ENCODE results near the gene NEU3. TPM values are rescaled to one million over a fixed set of nuclear protein-coding genes. Genes with fewer than 3 reads are reported as not detected.

Gene NEU3
- total RNA-seq, 4 donors from 2014 or later = 10.9 to 50.0 (median 13.3) TPM

GRCh38 chr11:74966651-74967050 is 22.1 kb upstream of the NEU3 start:
- Histone ChIP-seq H3K4me3 (no peak overlapping the region), H3K36me3 (no peaks in the 10 kb centered on the region), H3K27me3 (no peaks in the 10 kb centered on the region), H3K27ac (no peak overlapping the region), H3K4me1 (no peaks in the 10 kb centered on the region), H3K9me3 (no peaks in the 10 kb centered on the region)
- intact Hi-C loops (cut with DNase I; ENCODE audit: low total_unique reads) = no loop called here
- TF ChIP-seq POLR2A (IDR thresholded peaks at IDR 0.05) = no peak
- TF ChIP-seq CTCF (IDR thresholded peaks at IDR 0.05) = no peak
- no peak for DNase-seq

GRCh38 chr11:74970852-74971395 is 17.8 kb upstream of the NEU3 start:
- intact Hi-C loops (cut with DNase I; ENCODE audit: low total_unique reads) = no loop called here
- DNase-seq = no peak
- no peaks in the 10 kb centered on the region for H3K9me3 ChIP-seq
- TF ChIP-seq POLR2A (IDR thresholded peaks at IDR 0.05) = no peak
- no peak for TF ChIP-seq CTCF (IDR thresholded peaks at IDR 0.05)
- no peak overlapping the region for H3K4me3 ChIP-seq
- no peak overlapping the region for H3K27ac ChIP-seq
- no peaks in the 10 kb centered on the region for H3K4me1 ChIP-seq
- no peaks in the 10 kb centered on the region for H3K36me3 ChIP-seq
- H3K27me3 ChIP-seq = no peaks in the 10 kb centered on the region

GRCh38 chr11:74971424-74971823 is 17.3 kb upstream of the NEU3 start:
- intact Hi-C loops (cut with DNase I; ENCODE audit: low total_unique reads) = no loop called here
- Histone ChIP-seq H3K27me3 (no peaks in the 10 kb centered on the region), H3K36me3 (no peaks in the 10 kb centered on the region), H3K9me3 (no peaks in the 10 kb centered on the region), H3K4me3 (no peak overlapping the region), H3K27ac (no peak overlapping the region), H3K4me1 (no peaks in the 10 kb centered on the region)
- TF ChIP-seq CTCF (IDR thresholded peaks at IDR 0.05) = no peak
- no peak for TF ChIP-seq POLR2A (IDR thresholded peaks at IDR 0.05)
- no peak for DNase-seq

- H3K36me3 ChIP-seq = peaks cover 0 to 3% of the 10 kb centered on the region in 2 donors
- TF ChIP-seq CTCF (IDR thresholded peaks at IDR 0.05) = no peak
- no peak for TF ChIP-seq POLR2A (IDR thresholded peaks at IDR 0.05)
- no peaks in the 10 kb centered on the region for H3K9me3 ChIP-seq
- H3K27me3 ChIP-seq = no peaks in the 10 kb centered on the region
- H3K4me3 ChIP-seq = no peak overlapping the region
- DNase-seq = no peak
- no peak overlapping the region for H3K27ac ChIP-seq
- intact Hi-C loops (cut with DNase I; ENCODE audit: low total_unique reads) = no loop called here
- no peaks in the 10 kb centered on the region for H3K4me1 ChIP-seq
Measured at GRCh38 chr11:74978041-74978440, 10.7 kb upstream of the NEU3 start.

GRCh38 chr11:74980634-74981033 is 8.1 kb upstream of the NEU3 start:
- Histone ChIP-seq H3K36me3 (peaks cover 0 to 3% of the 10 kb centered on the region in 2 donors), H3K27me3 (no peaks in the 10 kb centered on the region), H3K4me1 (no peaks in the 10 kb centered on the region), H3K9me3 (no peaks in the 10 kb centered on the region), H3K27ac (no peak overlapping the region), H3K4me3 (no peak overlapping the region)
- intact Hi-C loops (cut with DNase I; ENCODE audit: low total_unique reads) = no loop called here
- TF ChIP-seq CTCF (IDR thresholded peaks at IDR 0.05) (no peak), POLR2A (IDR thresholded peaks at IDR 0.05) (no peak)
- DNase-seq = no peak
